Neural crest cell (in vitro differentiated cells): Measurements from ENCODE around the gene GBE1. TPM values are rescaled to one million over a fixed set of nuclear protein-coding genes. Genes with fewer than 3 reads are reported as not detected.
A peak's percentile ranks its signal among the peaks of the same experiment; 100 is the strongest.

Source experiments
- DNase-seq: peaks from one replicate; pipeline ENCODE4 v3.0.0; 2021; ENCODE audit warnings: low read depth, mixed read lengths, low spot score
- H3K27ac Mint-ChIP-seq: one replicate; pipeline ENCODE4 v1.8.0; 2021; ENCODE audit warnings: mild to moderate bottlenecking, mixed read lengths; ENCODE audit not compliant: unreplicated experiment
- H3K27me3 Mint-ChIP-seq: 2 replicates; pipeline ENCODE4 v1.8.0; 2021; ENCODE audit warnings: low read depth, mild to moderate bottlenecking, mixed read lengths
- H3K36me3 Mint-ChIP-seq: 2 replicates; pipeline ENCODE4 v1.8.0; 2021; ENCODE audit warnings: low read depth, mild to moderate bottlenecking, mixed read lengths
- H3K4me1 Mint-ChIP-seq: 2 replicates; pipeline ENCODE4 v1.8.0; 2021; ENCODE audit warnings: mixed read lengths
- H3K4me3 Mint-ChIP-seq: one replicate; pipeline ENCODE4 v1.8.0; 2021; ENCODE audit warnings: mild to moderate bottlenecking, mixed read lengths
- H3K9me3 Mint-ChIP-seq: 2 replicates; pipeline ENCODE4 v1.8.0; 2021; ENCODE audit warnings: mixed read lengths
- long read RNA-seq: library from polyadenylated mRNA; unstranded; transcript quantifications from one replicate; pipeline ENCODE4 v2.0.0, GENCODE V29; 2020
- total RNA-seq: library from RNA; stranded (reverse); gene quantifications from 2 replicates; pipeline ENCODE4 v1.2.1, GENCODE V29; 2021
- TF ChIP-seq, protein P1 (sequence below): fragments of 200-600 bp; sonication (generic); conservative IDR thresholded peaks from 2 replicates; pipeline ENCODE4 v1.5.0; 2021; ENCODE audit warnings: antibody characterized with exemption, mild to moderate bottlenecking

The GBE1 gene
- total RNA-seq, result 15.7 and 16.8 TPM in 2 replicates
- long read RNA-seq, transcript GBE1-201 (16 exons, 3,461 nt), result major isoform, 83 of 99 reads
- long read RNA-seq, partial matches to known transcripts, result 13 of 99 reads
- long read RNA-seq, other reads (novel, unspliced or antisense), result 3 of 99 reads

DNA sequence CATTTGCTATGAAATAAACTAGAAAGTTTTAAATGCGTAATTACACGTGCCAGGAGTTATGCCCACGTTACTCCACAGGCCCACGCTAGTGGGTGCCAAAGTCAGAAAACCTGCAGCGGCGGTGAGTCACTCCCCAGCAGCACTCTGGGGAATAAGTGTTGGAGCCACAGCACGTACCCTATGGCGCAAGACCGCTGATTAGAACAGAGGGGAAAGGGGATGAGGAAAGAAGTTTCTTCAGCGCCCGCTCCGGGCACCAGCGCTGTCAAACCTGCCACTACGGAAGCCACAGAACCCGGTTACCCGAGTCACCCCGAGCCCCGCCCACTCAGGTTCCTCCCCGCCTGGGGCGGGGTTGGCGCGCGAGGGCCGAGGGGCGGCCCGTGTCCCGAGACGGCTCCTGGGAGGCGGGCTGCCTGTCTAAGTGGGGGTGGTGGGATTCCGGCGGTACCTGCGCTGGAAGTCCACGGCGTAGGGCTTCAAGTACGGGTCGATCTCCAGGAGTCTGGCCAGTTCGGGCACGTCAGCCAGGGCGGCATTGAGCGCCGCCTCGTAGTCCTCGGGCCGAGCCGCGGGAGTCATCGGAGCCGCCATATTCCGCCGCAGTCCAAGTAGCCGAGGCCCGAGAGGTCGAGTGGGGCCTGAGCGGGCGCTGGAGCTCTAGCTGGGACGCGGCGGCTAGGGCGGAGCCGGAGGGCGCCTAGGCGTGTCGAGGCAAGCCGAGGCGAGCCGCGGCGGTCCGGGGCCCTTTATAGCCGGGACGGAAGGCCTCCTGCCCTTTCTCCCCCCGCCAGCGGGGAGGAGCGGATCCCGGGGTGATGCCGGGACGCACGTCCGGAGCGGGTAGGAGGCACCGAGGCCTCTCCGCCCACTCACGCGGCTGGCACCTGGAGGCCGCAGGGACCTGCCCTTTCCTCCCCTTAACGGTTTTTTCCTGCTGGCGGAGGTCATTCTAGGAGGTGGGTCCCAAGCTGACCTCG lies at the start of gene GBE1:
Gene GBE1, minus strand, starts transcription at position 722 of the 980 bp plus-strand sequence. Its CDS starts 128 bp downstream, at position 594.
- no peaks in the 10 kb centered on the region for H3K27me3 Mint-ChIP-seq
- peak within 1 kb of the TSS; percentile 100 for H3K27ac Mint-ChIP-seq
- peak; percentile 81 for DNase-seq
- peaks cover 22% of the 10 kb centered on the region for H3K4me1 Mint-ChIP-seq
- H3K4me3 Mint-ChIP-seq, result peak within 1 kb of the TSS; percentile 96
- H3K9me3 Mint-ChIP-seq, result no peaks in the 10 kb centered on the region
- peaks cover 6% of the 10 kb centered on the region for H3K36me3 Mint-ChIP-seq
- TF ChIP-seq, protein P1, sequence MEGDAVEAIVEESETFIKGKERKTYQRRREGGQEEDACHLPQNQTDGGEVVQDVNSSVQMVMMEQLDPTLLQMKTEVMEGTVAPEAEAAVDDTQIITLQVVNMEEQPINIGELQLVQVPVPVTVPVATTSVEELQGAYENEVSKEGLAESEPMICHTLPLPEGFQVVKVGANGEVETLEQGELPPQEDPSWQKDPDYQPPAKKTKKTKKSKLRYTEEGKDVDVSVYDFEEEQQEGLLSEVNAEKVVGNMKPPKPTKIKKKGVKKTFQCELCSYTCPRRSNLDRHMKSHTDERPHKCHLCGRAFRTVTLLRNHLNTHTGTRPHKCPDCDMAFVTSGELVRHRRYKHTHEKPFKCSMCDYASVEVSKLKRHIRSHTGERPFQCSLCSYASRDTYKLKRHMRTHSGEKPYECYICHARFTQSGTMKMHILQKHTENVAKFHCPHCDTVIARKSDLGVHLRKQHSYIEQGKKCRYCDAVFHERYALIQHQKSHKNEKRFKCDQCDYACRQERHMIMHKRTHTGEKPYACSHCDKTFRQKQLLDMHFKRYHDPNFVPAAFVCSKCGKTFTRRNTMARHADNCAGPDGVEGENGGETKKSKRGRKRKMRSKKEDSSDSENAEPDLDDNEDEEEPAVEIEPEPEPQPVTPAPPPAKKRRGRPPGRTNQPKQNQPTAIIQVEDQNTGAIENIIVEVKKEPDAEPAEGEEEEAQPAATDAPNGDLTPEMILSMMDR, result peak; percentile 55

GRCh38 chr3:81808900-81809299 lies 47.5 kb upstream of the GBE1 start:
- DNase-seq, result no peak
- TF ChIP-seq, protein P1, result no peak
- peaks cover 13% of the 10 kb centered on the region for H3K36me3 Mint-ChIP-seq
- H3K27me3 Mint-ChIP-seq, result no peaks in the 10 kb centered on the region
- H3K4me1 Mint-ChIP-seq, result peaks cover 33% of the 10 kb centered on the region
- peak overlapping the region; percentile 70 for H3K27ac Mint-ChIP-seq
- H3K4me3 Mint-ChIP-seq, result no peak overlapping the region
- H3K9me3 Mint-ChIP-seq, result peaks cover 4% of the 10 kb centered on the region

DNA sequence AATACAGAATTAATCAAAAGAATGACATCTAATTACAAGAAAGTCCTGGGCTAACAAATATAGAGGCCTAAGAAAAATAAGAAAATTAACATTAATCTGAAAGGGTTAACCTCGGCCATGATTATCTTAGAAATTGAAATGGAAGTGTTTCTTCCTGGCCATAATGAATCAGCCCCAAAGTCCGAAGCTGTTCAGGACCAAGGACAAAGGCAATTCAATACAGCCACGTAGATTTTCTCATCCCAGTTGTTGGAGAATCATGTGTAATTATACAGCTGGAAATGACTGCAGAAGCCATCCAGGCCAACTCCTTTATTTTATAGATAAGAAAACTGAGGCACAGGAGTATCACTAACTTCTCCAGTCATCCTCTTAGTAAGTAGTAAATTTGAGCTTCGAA lies 38.0 kb upstream of the GBE1 start:
- no peak for DNase-seq
- TF ChIP-seq, protein P1, result no peak
- Mint-ChIP-seq H3K27ac (no peak overlapping the region), H3K4me3 (no peak overlapping the region), H3K27me3 (no peaks in the 10 kb centered on the region), H3K36me3 (no peaks in the 10 kb centered on the region), H3K9me3 (peaks cover 2% of the 10 kb centered on the region), H3K4me1 (no peaks in the 10 kb centered on the region)

- no peak overlapping the region for H3K4me3 Mint-ChIP-seq
- no peaks in the 10 kb centered on the region for H3K27me3 Mint-ChIP-seq
- TF ChIP-seq, protein P1, result no peak
Measured at GRCh38 chr3:81793410-81793809, 32.0 kb upstream of the GBE1 start.

DNA sequence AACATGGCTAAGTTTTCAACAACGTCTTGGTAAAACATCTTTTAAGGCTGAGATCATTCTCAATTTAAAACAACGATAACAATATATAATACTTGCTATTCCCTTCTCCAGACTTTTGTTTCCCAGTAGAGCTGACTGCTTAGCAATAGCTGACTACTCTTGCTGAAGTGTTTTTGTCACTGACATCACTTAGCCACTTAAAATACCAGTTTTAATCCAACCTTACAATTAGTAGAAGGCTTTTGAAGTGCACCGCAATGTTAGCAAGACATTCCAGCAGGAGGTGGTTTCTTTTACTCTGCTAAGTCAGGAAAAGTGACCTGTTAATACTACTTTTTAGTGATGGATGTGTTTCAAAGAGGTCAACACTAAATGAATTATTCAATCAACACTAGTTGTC lies 28.7 kb upstream of the GBE1 start:
- no peak for DNase-seq
- Mint-ChIP-seq H3K4me3 (no peak overlapping the region), H3K27ac (no peak overlapping the region)

More at GRCh38 chr3:81793410-81793809, 32.0 kb upstream of the GBE1 start:
- no peak for DNase-seq
- H3K36me3 Mint-ChIP-seq, result no peaks in the 10 kb centered on the region
- H3K4me1 Mint-ChIP-seq, result no peaks in the 10 kb centered on the region
- no peak overlapping the region for H3K27ac Mint-ChIP-seq
- H3K9me3 Mint-ChIP-seq, result peaks cover 2% of the 10 kb centered on the region

More for the DNA sequence above, 28.7 kb upstream of the GBE1 start:
- no peaks in the 10 kb centered on the region for H3K36me3 Mint-ChIP-seq
- TF ChIP-seq, protein P1, result no peak
- no peaks in the 10 kb centered on the region for H3K4me1 Mint-ChIP-seq
- H3K27me3 Mint-ChIP-seq, result no peaks in the 10 kb centered on the region
- peaks cover 2% of the 10 kb centered on the region for H3K9me3 Mint-ChIP-seq
